Common myeloid progenitor, CD34-positive (primary cell): ENCODE results near the gene ING3.
A peak's percentile ranks its signal among the peaks of the same experiment; 100 is the strongest.

Experiments
- CTCF ChIA-PET: fragments of 350-600 bp; sonication (Branson Sonifier 250); formaldehyde crosslinking; loops from one replicate; lab custom pipeline; 2021; ENCODE audit warnings: antibody characterized with exemption; lab: Charles Lee
- POLR2A ChIA-PET: fragments of 350-600 bp; sonication (Branson Sonifier 250); formaldehyde crosslinking; loops from one replicate; lab custom pipeline; 2021; ENCODE audit warnings: antibody characterized with exemption; lab: Charles Lee
- DNase-seq, 3 donors: peaks; one replicate each; pipeline versions ENCODE4 v3.0.0 to v3.0.0-alpha.2; 2013
- H3K27ac ChIP-seq, 2 experiments: 1 replicate in 1 of 2; 2 replicates in 1 of 2; pipeline ENCODE4 v1.7.0; 2013; ENCODE audit warnings: inconsistent platforms in 2 of 2, low read length in 2 of 2, mild to moderate bottlenecking in 2 of 2, low read depth in 1 of 2, moderate library complexity in 1 of 2; ENCODE audit not compliant: severe bottlenecking in 2 of 2, insufficient read depth in 1 of 2, poor library complexity in 1 of 2
- H3K27me3 ChIP-seq, 5 experiments: replicated peaks in 2 of 5; 1 replicate in 3 of 5; 2 replicates in 2 of 5; pipeline versions ENCODE4 v1.6.1 to v1.7.0; 2013; ENCODE audit warnings: low read length in 4 of 5, mild to moderate bottlenecking in 2 of 5, moderate library complexity in 2 of 5, inconsistent platforms in 1 of 5; ENCODE audit not compliant: insufficient read depth in 5 of 5, control insufficient read depth in 4 of 5
- H3K36me3 ChIP-seq, 4 experiments: 1 replicate in 2 of 4; 2 replicates in 2 of 4; pipeline versions ENCODE4 v1.6.1 to v1.7.0; 2013; ENCODE audit warnings: low read length in 3 of 4, control low read depth in 1 of 4, mild to moderate bottlenecking in 1 of 4; ENCODE audit not compliant: control insufficient read depth in 4 of 4, insufficient read depth in 4 of 4
- H3K4me1 ChIP-seq, 4 experiments: 1 replicate in 3 of 4; 2 replicates in 1 of 4; pipeline versions ENCODE4 v1.6.1 to v1.7.1; 2013; ENCODE audit warnings: low read length in 3 of 4, mild to moderate bottlenecking in 3 of 4, control low read depth in 1 of 4, inconsistent platforms in 1 of 4, moderate library complexity in 1 of 4; ENCODE audit not compliant: control insufficient read depth in 4 of 4, insufficient read depth in 4 of 4; ENCODE audit errors: control extremely low read depth in 1 of 4
- H3K4me3 ChIP-seq, 7 experiments: 1 replicate in 4 of 7; 2 replicates in 3 of 7; pipeline versions ENCODE4 v1.5.1 to v1.7.0; 2013; ENCODE audit warnings: mild to moderate bottlenecking in 7 of 7, low read length in 6 of 7, moderate library complexity in 6 of 7, inconsistent platforms in 2 of 7, low read depth in 2 of 7, control low read depth in 1 of 7; ENCODE audit not compliant: insufficient read depth in 4 of 7, control insufficient read depth in 1 of 7; ENCODE audit errors: extremely low read depth in 1 of 7
- H3K9me3 ChIP-seq, 5 experiments: 1 replicate in 4 of 5; 2 replicates in 1 of 5; pipeline versions ENCODE4 v1.6.1 to v1.7.1; 2013; ENCODE audit warnings: low read length in 4 of 5, mild to moderate bottlenecking in 2 of 5, inconsistent platforms in 1 of 5, low read depth in 1 of 5, moderate library complexity in 1 of 5; ENCODE audit not compliant: control insufficient read depth in 4 of 5, insufficient read depth in 2 of 5; ENCODE audit errors: control extremely low read depth in 1 of 5
- WGBS: methylation state at CpG from one replicate; pipeline ENCODE4 v1.1.5; 2013; ENCODE audit not compliant: insufficient coverage; 5-methylcytosine and 5-hydroxymethylcytosine counted together

Gene ING3

GRCh38 chr7:120920591-120921274 is 29.8 kb upstream of the ING3 start:
- Histone ChIP-seq H3K27me3 (peaks cover 0 to 2% (median 0%) of the 10 kb centered on the region in 5 experiments), H3K36me3 (no peaks in the 10 kb centered on the region), H3K27ac (no peak overlapping the region), H3K4me1 (peaks cover 0 to 10% (median 0%) of the 10 kb centered on the region in 4 experiments), H3K4me3 (no peak overlapping the region), H3K9me3 (no peaks in the 10 kb centered on the region)
- DNase-seq, result peak in 2 of 3 donors; percentile 14 to 18
- POLR2A ChIA-PET, result no interaction called here
- CTCF ChIA-PET, result interaction anchor here (0.5 to 1.4 kb wide), 2 partner anchors 78 to 129 kb away, joined by 3 to 4 read pairs; no protein-coding TSS in a partner anchor
- 94% methylated on average over 3 of the region's 3 CpGs for WGBS

DNA sequence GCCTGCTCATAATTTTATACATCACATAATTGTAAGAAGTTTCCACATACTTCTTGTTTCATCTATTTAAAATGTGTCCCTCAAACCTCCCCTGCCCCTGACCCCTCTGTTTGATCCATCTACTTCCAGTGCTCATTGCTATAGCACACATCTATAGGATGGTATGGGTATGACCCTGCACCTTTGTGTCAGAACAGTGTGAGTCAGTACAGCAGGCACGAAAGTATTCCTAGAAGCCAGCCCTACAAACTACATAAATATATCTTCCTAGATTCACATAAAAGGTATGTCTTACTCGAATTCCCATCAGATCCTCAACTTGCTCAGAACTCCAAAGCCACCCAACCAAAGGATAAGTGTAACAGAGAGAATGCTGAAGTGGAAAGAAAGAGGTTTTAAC is 25.7 kb upstream of the ING3 start:
- Histone ChIP-seq H3K36me3 (no peaks in the 10 kb centered on the region), H3K27ac (no peak overlapping the region), H3K27me3 (no peaks in the 10 kb centered on the region), H3K4me1 (peaks cover 0 to 8% (median 0%) of the 10 kb centered on the region in 4 experiments), H3K9me3 (no peaks in the 10 kb centered on the region), H3K4me3 (no peak overlapping the region)
- ChIA-PET POLR2A (no interaction called here), CTCF (no interaction called here)
- no peak for DNase-seq
- 100% methylated on average over 1 of the region's 2 CpGs for WGBS

DNA sequence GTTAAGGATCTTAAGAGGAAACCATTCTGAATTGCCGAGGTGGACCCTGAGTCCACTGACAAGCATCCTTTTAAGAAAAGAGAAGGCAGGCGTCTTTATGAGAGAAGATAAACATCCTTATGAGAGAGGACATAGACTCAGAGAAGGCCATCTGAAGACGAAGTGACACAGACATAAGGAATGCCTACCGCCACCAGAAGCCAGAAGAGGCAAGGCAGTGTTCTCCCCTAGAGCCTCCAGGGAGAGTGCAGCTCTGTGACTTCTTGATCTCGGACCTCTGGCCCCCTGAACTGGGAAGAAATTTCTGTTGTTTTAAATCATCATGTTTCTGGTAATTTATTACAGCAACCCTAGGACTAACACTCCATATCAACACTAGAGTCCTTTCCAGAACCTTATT is 25.2 kb upstream of the ING3 start:
- H3K36me3 ChIP-seq, result no peaks in the 10 kb centered on the region
- H3K4me3 ChIP-seq, result no peak overlapping the region

DNA sequence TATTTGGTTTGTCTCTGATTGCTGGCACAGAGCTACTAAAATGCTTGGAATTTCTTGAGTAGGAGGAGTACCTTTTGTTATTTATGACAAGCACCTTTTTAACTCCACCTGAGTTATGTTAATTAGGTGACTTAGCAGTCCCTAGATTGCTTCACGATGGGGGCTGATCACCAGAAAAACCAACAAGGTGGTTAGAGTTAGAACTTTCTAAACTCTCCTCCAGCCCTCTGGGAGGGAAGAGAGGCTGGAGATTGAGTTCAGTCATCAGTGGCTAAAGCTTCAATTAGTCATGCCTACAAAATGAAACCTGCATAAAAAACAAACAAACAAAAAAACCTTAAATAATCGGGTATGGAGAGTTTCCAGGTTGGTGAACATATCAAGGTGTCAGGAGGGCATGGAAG is 23.6 kb upstream of the ING3 start:
- H3K9me3 ChIP-seq, result no peaks in the 10 kb centered on the region
- ChIA-PET POLR2A (no interaction called here), CTCF (interaction anchor here (1.1 kb wide), 1 partner anchor 120 kb away, joined by 4 read pairs; no protein-coding TSS in a partner anchor)
- no peaks in the 10 kb centered on the region for H3K4me1 ChIP-seq
- no peaks in the 10 kb centered on the region for H3K27me3 ChIP-seq
- no peak for DNase-seq
- H3K36me3 ChIP-seq, result no peaks in the 10 kb centered on the region
- WGBS, result 65% methylated on average over 2 of the region's 2 CpGs
- no peak overlapping the region for H3K4me3 ChIP-seq
- H3K27ac ChIP-seq, result no peak overlapping the region

More for the DNA sequence above, 25.2 kb upstream of the ING3 start:
- ChIA-PET POLR2A (no interaction called here), CTCF (no interaction called here)
- WGBS, result 95% methylated on average over 4 of the region's 5 CpGs
- H3K27me3 ChIP-seq, result no peaks in the 10 kb centered on the region
- no peak overlapping the region for H3K27ac ChIP-seq
- H3K4me1 ChIP-seq, result peaks cover 0 to 4% (median 0%) of the 10 kb centered on the region in 4 experiments
- no peaks in the 10 kb centered on the region for H3K9me3 ChIP-seq
- DNase-seq, result no peak

- no peak overlapping the region for H3K4me3 ChIP-seq
- no peaks in the 10 kb centered on the region for H3K36me3 ChIP-seq
- WGBS, result 100% methylated on average over 1 of the region's 2 CpGs
- no peaks in the 10 kb centered on the region for H3K4me1 ChIP-seq
- H3K27me3 ChIP-seq, result no peaks in the 10 kb centered on the region
- peak in 1 of 3 donors; percentile 4 for DNase-seq
- ChIA-PET CTCF (interaction anchor here (0.6 to 1.1 kb wide), 2 partner anchors 8 to 171 kb away, joined by 3 to 5 read pairs; no protein-coding TSS in a partner anchor), POLR2A (no interaction called here)
- no peaks in the 10 kb centered on the region for H3K9me3 ChIP-seq
- no peak overlapping the region for H3K27ac ChIP-seq
Measured at GRCh38 chr7:120927454-120928103, 23.0 kb upstream of the ING3 start.

DNA sequence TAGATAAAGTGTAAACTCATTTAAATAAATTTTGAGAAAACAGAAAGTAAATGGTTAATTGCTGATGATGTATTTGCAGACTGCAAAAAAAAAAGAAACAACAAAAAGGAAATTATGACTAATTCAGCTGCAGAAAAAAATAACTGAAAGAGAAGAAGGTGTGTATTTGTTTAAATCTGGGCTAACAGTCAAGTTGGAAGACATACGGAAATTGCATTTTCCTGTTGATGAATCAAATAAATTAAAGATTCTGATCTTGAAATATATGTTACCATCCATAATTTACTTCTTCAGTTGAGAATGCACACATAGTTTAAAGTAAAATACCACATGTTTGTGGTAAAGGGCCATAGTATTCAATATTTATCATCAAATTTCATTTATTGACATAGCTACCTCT is 19.3 kb upstream of the ING3 start:
- peak in 1 of 3 donors; percentile 17 for DNase-seq
- ChIA-PET CTCF (interaction anchor here (0.9 kb wide), 1 partner anchor 139 kb away, joined by 3 read pairs; no protein-coding TSS in a partner anchor), POLR2A (no interaction called here)
- Histone ChIP-seq H3K4me1 (no peaks in the 10 kb centered on the region), H3K36me3 (no peaks in the 10 kb centered on the region), H3K27me3 (no peaks in the 10 kb centered on the region), H3K4me3 (no peak overlapping the region), H3K27ac (no peak overlapping the region), H3K9me3 (no peaks in the 10 kb centered on the region)
- no CpG with 5 or more reads among the region's 1 CpG for WGBS

GRCh38 chr7:120933475-120933874 is 17.1 kb upstream of the ING3 start:
- CTCF ChIA-PET, result no interaction called here
- no peak overlapping the region for H3K27ac ChIP-seq
- 100% methylated on average over 1 of the region's 1 CpG for WGBS
- POLR2A ChIA-PET, result no interaction called here
- H3K4me3 ChIP-seq, result no peak overlapping the region
- H3K36me3 ChIP-seq, result no peaks in the 10 kb centered on the region
- DNase-seq, result no peak
- H3K9me3 ChIP-seq, result no peaks in the 10 kb centered on the region
- no peaks in the 10 kb centered on the region for H3K27me3 ChIP-seq
- H3K4me1 ChIP-seq, result no peaks in the 10 kb centered on the region
